GM15510 (cell line): ENCODE results near the gene PHEX.

Experiments used
- POLR2A ChIP-seq: IDR thresholded peaks from 3 replicates; pipeline ENCODE4 v1.6.1; 2011; ENCODE audit warnings: borderline replicate concordance; ENCODE audit not compliant: insufficient read length; ENCODE audit errors: extremely low read depth

PHEX gene

GRCh38 chrX:22192419-22193060 lies 160.4 kb downstream of the PHEX start:
- TF ChIP-seq POLR2A: no peak

GRCh38 chrX:22193851-22194659 lies 161.9 kb downstream of the PHEX start:
- TF ChIP-seq POLR2A: no peak

- TF ChIP-seq POLR2A: no peak
Observed at GRCh38 chrX:22194660-22194945, 162.5 kb downstream of the PHEX start.

GRCh38 chrX:22196149-22196548 lies 164.0 kb downstream of the PHEX start:
- no peak for TF ChIP-seq POLR2A

- no peak for TF ChIP-seq POLR2A
Observed at GRCh38 chrX:22202251-22202650, 170.1 kb downstream of the PHEX start.

- TF ChIP-seq POLR2A: no peak
Observed at GRCh38 chrX:22203186-22203585, 171.1 kb downstream of the PHEX start.

- TF ChIP-seq POLR2A: no peak
Observed at GRCh38 chrX:22206781-22207180, 174.7 kb downstream of the PHEX start.

- TF ChIP-seq POLR2A: no peak
Observed at GRCh38 chrX:22220941-22221340, 188.8 kb downstream of the PHEX start.

- TF ChIP-seq POLR2A: no peak
Observed at GRCh38 chrX:22234380-22234779, 202.3 kb downstream of the PHEX start.

- no peak for TF ChIP-seq POLR2A
Observed at GRCh38 chrX:22237479-22237878, 205.4 kb downstream of the PHEX start.

GRCh38 chrX:22246620-22247019 lies 214.5 kb downstream of the PHEX start:
- no peak for TF ChIP-seq POLR2A

GRCh38 chrX:22247169-22247568 lies 215.0 kb downstream of the PHEX start:
- TF ChIP-seq POLR2A: no peak

- TF ChIP-seq POLR2A: no peak
Observed at GRCh38 chrX:22248401-22248800, 216.3 kb downstream of the PHEX start.

- no peak for TF ChIP-seq POLR2A
Observed at GRCh38 chrX:22249371-22249770, 217.2 kb downstream of the PHEX start.

GRCh38 chrX:22268706-22269105 lies 236.6 kb downstream of the PHEX start:
- no peak for TF ChIP-seq POLR2A

- TF ChIP-seq POLR2A: no peak
Observed at GRCh38 chrX:22272613-22273012, 240.5 kb downstream of the PHEX start, which contains the start of gene CBLL2. Gene CBLL2, plus strand, starts transcription at chrX:22272913. Its CDS starts 79 bp downstream, at chrX:22272992.

- TF ChIP-seq POLR2A: no peak
Observed at GRCh38 chrX:22273714-22274317, 241.7 kb downstream of the PHEX start.

GRCh38 chrX:22276781-22277180 lies 244.7 kb downstream of the PHEX start:
- no peak for TF ChIP-seq POLR2A
